OCI-LY1 (cell line): ENCODE data around the gene KLF11.

Source experiments
- H2AFZ ChIP-seq: fragments of 200-600 bp; sonication (generic), shearing (Covaris generic); 2 replicates; pipeline ENCODE4 v1.6.0; 2014; ENCODE audit warnings: antibody characterized with exemption, mild to moderate bottlenecking, low read length
- H3F3A ChIP-seq: fragments of 200-600 bp; sonication (generic), shearing (Covaris generic); 2 replicates; pipeline ENCODE4 v1.6.0; 2014; ENCODE audit warnings: mild to moderate bottlenecking, antibody characterized with exemption, low read length, moderate library complexity; ENCODE audit not compliant: insufficient read depth
- H3K27ac ChIP-seq: fragments of 200-600 bp; sonication (generic); 2 replicates; pipeline ENCODE4 v1.5.1; 2014; ENCODE audit warnings: low read length, mixed run types, mild to moderate bottlenecking, low read depth; ENCODE audit not compliant: poor library complexity, severe bottlenecking
- H3K27me3 ChIP-seq: fragments of 200-600 bp; sonication (generic); 2 replicates; pipeline ENCODE4 v1.6.0; 2014; ENCODE audit warnings: antibody characterized with exemption, mild to moderate bottlenecking, low read length, moderate library complexity; ENCODE audit not compliant: insufficient read depth
- H3K36me3 ChIP-seq: fragments of 200-600 bp; sonication (generic); 2 replicates; pipeline ENCODE4 v1.6.1; 2014; ENCODE audit warnings: mild to moderate bottlenecking, antibody characterized with exemption, low read length, moderate library complexity, mixed read lengths; ENCODE audit not compliant: insufficient read depth
- H3K4me1 ChIP-seq: fragments of 200-600 bp; sonication (generic); 2 replicates; pipeline ENCODE4 v1.5.1; 2014; ENCODE audit warnings: mild to moderate bottlenecking, low read length, moderate library complexity; ENCODE audit not compliant: insufficient read depth, severe bottlenecking
- H3K4me2 ChIP-seq: fragments of 200-600 bp; sonication (generic), shearing (Covaris generic); 2 replicates; pipeline ENCODE4 v1.6.1; 2014; ENCODE audit warnings: low read length
- H3K4me3 ChIP-seq: fragments of 200-600 bp; sonication (generic); 2 replicates; pipeline ENCODE4 v1.5.1; 2014; ENCODE audit warnings: low read length, low read depth, mild to moderate bottlenecking, mixed read lengths; ENCODE audit not compliant: poor library complexity, severe bottlenecking
- H3K79me2 ChIP-seq: fragments of 200-600 bp; shearing (Covaris generic); 2 replicates; pipeline ENCODE4 v1.6.1; 2016; ENCODE audit warnings: mixed run types, low read length, mixed read lengths; ENCODE audit not compliant: insufficient read depth
- H3K9ac ChIP-seq: fragments of 200-600 bp; sonication (generic), shearing (Covaris generic); 2 replicates; pipeline ENCODE4 v1.6.1; 2014; ENCODE audit warnings: mild to moderate bottlenecking, low read length, mixed read lengths
- H3K9me2 ChIP-seq: fragments of 200-600 bp; sonication (generic), shearing (Covaris generic); 2 replicates; pipeline ENCODE4 v1.6.1; 2014; ENCODE audit warnings: low read depth, mild to moderate bottlenecking, low read length, mixed read lengths
- H3K9me3 ChIP-seq: fragments of 200-600 bp; shearing (Covaris generic); 2 replicates; pipeline ENCODE4 v1.6.1; 2014; ENCODE audit warnings: low read length, mixed read lengths
- H4K20me1 ChIP-seq: fragments of 200-600 bp; sonication (generic), shearing (Covaris generic); 2 replicates; pipeline ENCODE4 v1.6.0; 2016; ENCODE audit warnings: mild to moderate bottlenecking, low read length; ENCODE audit not compliant: insufficient read depth
- EZH2 ChIP-seq: fragments of 200-600 bp; sonication (generic), shearing (Covaris generic); IDR thresholded peaks from 2 replicates; pipeline ENCODE4 v1.8.0; 2017; ENCODE audit warnings: borderline replicate concordance, mixed run types, mild to moderate bottlenecking, antibody characterized with exemption, low read length, moderate library complexity, mixed read lengths
- TF ChIP-seq, protein P1 (sequence below): fragments of 200-600 bp; sonication (generic), shearing (Covaris generic); IDR thresholded peaks from 2 replicates; pipeline ENCODE4 v1.5.1; 2017; ENCODE audit warnings: mild to moderate bottlenecking, antibody characterized with exemption, low read length, moderate library complexity, mixed read lengths

KLF11 gene

DNA sequence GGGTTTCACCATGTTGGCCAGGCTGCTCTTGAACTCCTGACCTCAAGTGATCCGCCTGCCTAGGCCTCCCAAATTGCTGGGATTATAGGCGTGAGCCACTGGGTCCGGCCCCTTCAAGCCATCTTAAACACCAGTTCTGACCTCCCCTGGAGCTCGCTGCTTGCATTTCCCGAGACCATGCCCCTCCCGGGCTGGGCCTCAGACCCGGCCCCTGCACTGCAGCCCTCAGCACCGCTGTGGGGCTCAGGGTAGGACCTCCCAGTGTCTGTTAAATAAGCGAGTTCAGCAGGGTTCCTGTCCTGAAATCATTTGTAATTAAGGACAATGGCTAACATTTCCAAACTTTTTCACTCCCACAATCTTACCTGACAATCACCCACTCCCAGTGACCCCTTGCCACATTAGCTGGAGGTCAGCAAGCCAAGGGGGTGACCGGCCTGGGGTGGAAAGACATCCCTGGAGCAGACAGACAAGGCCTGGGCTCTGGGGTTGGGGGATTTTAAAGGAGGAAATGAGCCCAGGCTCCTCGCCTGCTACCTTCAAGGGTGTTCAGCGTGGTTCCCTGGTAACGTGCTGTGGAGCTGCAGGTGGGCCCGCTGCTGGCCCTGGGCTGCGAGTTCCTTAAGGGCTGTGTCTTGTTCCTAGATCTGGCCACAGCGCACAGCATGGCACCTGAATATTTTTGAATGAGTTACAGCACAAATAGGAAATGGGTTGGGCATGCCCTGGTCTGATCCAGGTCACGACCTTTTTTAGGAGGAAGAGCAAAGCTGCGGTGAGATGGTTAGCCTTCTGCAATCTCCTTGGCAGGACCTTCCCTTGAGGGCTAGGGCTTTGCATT lies 21.8 kb downstream of the KLF11 start:
- Histone ChIP-seq H3K4me2 (no peak overlapping the region), H3K36me3 (no peaks in the 10 kb centered on the region), H3K4me3 (no peak overlapping the region), H2AFZ (no peak overlapping the region), H3K79me2 (no peaks in the 10 kb centered on the region), H3K27ac (no peak overlapping the region), H3K9me3 (peaks cover 11% of the 10 kb centered on the region), H3K9me2 (no peaks in the 10 kb centered on the region), H3K4me1 (no peaks in the 10 kb centered on the region), H3K9ac (no peak overlapping the region), H3K27me3 (peaks cover 13% of the 10 kb centered on the region; the same call in 1 of the 2 replicates), H4K20me1 (no peaks in the 10 kb centered on the region), H3F3A (no peaks in the 10 kb centered on the region)
- no peak for TF ChIP-seq EZH2
- TF ChIP-seq, protein P1, sequence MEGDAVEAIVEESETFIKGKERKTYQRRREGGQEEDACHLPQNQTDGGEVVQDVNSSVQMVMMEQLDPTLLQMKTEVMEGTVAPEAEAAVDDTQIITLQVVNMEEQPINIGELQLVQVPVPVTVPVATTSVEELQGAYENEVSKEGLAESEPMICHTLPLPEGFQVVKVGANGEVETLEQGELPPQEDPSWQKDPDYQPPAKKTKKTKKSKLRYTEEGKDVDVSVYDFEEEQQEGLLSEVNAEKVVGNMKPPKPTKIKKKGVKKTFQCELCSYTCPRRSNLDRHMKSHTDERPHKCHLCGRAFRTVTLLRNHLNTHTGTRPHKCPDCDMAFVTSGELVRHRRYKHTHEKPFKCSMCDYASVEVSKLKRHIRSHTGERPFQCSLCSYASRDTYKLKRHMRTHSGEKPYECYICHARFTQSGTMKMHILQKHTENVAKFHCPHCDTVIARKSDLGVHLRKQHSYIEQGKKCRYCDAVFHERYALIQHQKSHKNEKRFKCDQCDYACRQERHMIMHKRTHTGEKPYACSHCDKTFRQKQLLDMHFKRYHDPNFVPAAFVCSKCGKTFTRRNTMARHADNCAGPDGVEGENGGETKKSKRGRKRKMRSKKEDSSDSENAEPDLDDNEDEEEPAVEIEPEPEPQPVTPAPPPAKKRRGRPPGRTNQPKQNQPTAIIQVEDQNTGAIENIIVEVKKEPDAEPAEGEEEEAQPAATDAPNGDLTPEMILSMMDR, result no peak

DNA sequence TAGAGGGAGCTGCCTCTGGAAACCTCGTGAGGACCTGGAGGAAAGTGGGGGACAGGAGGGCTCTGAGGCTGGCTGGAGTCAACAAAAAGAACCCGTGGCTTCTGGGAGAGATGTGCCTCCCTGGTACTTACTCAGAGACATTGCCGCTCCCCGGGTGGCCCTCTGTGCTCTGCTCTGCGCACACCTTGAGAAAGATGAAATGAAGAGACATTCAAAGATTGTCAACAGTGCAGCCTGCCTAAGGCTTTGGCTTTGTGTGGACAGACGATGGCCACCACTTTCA lies 22.4 kb downstream of the KLF11 start:
- Histone ChIP-seq H3K79me2 (no peaks in the 10 kb centered on the region), H3K4me2 (no peak overlapping the region), H3K4me3 (no peak overlapping the region), H3K9me3 (peaks cover 11% of the 10 kb centered on the region), H3K9me2 (no peaks in the 10 kb centered on the region), H3K9ac (no peak overlapping the region), H2AFZ (no peak overlapping the region), H3K27ac (no peak overlapping the region), H3F3A (no peaks in the 10 kb centered on the region), H3K4me1 (no peaks in the 10 kb centered on the region), H4K20me1 (no peaks in the 10 kb centered on the region), H3K36me3 (no peaks in the 10 kb centered on the region), H3K27me3 (peaks cover 13% of the 10 kb centered on the region; the same call in 1 of the 2 replicates)
- no peak for TF ChIP-seq EZH2
- TF ChIP-seq, protein P1, result no peak

DNA sequence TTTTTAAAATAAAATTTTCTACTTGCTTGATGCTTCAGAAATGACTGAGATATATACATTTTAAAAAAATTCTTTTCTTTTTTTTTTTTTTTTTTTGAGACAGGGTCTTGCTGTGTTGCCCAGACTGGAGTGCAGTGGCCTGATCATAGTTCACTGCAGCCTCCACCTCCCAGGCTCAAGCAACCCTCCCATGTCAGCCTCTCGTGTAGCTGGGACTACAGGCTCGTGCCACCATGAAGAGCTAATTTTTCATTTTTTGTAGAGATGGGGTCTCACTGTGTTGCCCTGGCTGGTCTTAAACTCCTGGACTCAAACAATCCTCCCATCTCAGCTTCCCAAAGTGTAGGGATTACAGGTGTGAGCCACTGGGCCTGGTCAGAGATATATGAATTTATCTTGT lies 24.0 kb downstream of the KLF11 start:
- H4K20me1 ChIP-seq, result no peaks in the 10 kb centered on the region
- no peaks in the 10 kb centered on the region for H3K79me2 ChIP-seq
- H3K27ac ChIP-seq, result no peak overlapping the region
- peaks cover 13% of the 10 kb centered on the region; the same call in 1 of the 2 replicates for H3K27me3 ChIP-seq
- TF ChIP-seq, protein P1, result no peak
- no peak for TF ChIP-seq EZH2
- H3K36me3 ChIP-seq, result no peaks in the 10 kb centered on the region
- peaks cover 11% of the 10 kb centered on the region for H3K9me3 ChIP-seq
- no peak overlapping the region for H3K4me2 ChIP-seq
- no peak overlapping the region for H2AFZ ChIP-seq
- no peak overlapping the region for H3K9ac ChIP-seq
- no peaks in the 10 kb centered on the region for H3K9me2 ChIP-seq
- H3F3A ChIP-seq, result no peaks in the 10 kb centered on the region
- H3K4me3 ChIP-seq, result no peak overlapping the region
- H3K4me1 ChIP-seq, result no peaks in the 10 kb centered on the region
